ENCODE results near the gene NR5A2.

GRCh38 chr1:200112290-200112689 is 84.8 kb downstream of the NR5A2 start:
- TF ChIP-seq, protein P1, sequence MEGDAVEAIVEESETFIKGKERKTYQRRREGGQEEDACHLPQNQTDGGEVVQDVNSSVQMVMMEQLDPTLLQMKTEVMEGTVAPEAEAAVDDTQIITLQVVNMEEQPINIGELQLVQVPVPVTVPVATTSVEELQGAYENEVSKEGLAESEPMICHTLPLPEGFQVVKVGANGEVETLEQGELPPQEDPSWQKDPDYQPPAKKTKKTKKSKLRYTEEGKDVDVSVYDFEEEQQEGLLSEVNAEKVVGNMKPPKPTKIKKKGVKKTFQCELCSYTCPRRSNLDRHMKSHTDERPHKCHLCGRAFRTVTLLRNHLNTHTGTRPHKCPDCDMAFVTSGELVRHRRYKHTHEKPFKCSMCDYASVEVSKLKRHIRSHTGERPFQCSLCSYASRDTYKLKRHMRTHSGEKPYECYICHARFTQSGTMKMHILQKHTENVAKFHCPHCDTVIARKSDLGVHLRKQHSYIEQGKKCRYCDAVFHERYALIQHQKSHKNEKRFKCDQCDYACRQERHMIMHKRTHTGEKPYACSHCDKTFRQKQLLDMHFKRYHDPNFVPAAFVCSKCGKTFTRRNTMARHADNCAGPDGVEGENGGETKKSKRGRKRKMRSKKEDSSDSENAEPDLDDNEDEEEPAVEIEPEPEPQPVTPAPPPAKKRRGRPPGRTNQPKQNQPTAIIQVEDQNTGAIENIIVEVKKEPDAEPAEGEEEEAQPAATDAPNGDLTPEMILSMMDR (conservative IDR thresholded peaks at IDR 0.05 in 1 of 2, IDR thresholded peaks at IDR 0.05 in 1 of 2; ENCODE audit: extremely low read depth in 1 of 2, insufficient read depth in 1 of 2, low read depth in 1 of 2, low read length in 2 of 2), result no peak
- TF ChIP-seq EZH2 (IDR thresholded peaks at IDR 0.05; ENCODE audit: borderline replicate concordance, low read length), result no peak

Measured in mammary epithelial cell (primary cell).